Activated T-cell treated with anti-CD3 and anti-CD28 coated beads, Interleukin-2, amount 50 U/mL, for 48 hours (primary cell): Measurements from ENCODE around the gene ARHGDIA.
A peak's percentile ranks its signal among the peaks of the same experiment; 100 is the strongest.

Experiments used
- DNase-seq, 2 experiments: peaks; one replicate each; pipeline ENCODE4 v3.0.0-alpha.2; 2020

The ARHGDIA gene

DNA sequence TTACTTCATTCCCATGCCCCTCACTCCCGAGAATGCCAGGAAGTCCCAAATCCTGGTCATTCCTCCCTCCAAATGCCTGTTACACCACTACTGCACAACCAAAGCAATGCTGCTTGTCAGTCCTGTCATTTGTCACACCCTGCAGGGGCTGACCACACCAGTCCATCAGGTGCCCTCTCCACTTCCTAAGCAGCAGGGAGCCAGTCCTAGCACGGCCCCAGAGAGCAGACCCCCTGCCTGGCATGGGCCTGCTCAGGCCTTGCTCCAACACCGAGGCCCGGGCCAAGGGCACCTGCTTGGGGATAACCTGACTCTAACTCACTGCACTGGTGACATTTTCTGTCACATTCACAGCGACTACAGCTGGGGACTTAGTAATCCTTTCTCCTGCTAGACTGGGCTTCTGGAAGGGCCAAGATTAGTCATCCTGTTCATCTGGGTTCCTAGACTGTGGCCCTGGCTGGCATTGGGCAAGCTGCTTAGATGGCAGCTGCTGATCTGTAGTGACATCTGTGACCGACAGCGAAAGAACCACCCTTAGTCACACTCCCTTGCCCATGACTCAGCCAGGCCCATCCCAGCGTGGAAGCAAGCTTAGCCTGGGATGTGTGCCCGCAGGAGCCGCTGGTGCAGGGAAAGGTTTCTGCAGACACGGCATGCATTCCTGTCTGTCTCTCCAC lies 14.9 kb upstream of the ARHGDIA start:
- no peak for DNase-seq

DNA sequence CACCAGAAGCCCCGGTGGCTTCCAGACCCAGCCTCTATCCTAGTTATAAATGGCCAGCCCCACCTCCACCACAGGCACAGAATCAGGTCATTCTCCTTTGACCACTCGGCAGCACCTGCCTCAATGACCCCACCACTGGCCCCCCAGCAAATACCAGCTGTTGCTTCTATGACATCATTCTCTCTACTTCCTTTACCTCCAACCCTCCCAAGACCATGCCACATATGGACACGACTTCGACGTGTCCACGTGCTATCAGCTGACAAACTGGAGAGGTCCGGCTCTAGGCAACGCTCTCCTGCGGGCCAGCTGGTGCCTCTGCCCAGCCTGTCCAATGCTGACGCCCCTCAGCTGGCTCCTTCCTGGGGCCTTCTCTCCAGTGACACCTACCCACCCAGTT lies 14.3 kb upstream of the ARHGDIA start:
- DNase-seq, result no peak

DNA sequence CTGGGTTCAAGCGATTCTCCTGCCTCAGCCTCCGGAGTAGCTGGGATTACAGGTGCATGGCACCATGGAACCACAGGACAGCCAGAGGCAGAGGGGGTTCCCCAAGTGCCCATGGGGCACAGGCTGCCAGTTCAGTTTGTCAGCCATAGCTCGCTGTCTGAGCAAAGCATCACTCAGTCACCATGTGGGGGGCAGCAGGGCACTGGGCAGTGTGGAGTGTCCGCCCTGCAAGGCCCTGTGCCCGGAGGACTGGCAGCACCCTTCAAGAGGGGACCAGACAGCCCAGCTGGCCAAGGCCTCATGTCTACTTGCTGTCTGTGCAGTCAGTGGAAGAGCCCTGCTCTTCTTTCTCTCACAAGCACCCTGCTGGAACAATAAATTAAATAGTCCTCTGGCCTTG lies 13.8 kb upstream of the ARHGDIA start:
- no peak for DNase-seq

DNA sequence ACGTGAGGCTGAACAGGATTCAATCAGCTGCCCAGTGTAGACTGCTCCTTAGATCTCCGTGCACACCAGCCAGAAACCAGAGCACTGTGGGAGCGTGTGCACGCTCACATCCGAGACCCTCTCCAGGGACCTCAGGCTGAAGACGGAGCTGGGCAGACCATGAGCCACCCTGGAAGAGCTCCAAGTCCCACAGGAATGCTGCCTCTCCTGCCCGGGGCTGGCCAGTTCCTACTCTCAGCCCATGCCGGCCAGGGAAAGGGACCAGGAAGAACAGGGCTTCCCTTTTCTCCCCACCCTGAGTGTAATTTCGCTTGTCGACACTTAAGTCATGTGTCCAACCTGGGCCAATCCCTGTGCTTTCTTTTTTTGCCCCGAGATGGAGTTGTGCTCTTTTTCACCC lies 13.4 kb upstream of the ARHGDIA start:
- DNase-seq, result no peak

DNA sequence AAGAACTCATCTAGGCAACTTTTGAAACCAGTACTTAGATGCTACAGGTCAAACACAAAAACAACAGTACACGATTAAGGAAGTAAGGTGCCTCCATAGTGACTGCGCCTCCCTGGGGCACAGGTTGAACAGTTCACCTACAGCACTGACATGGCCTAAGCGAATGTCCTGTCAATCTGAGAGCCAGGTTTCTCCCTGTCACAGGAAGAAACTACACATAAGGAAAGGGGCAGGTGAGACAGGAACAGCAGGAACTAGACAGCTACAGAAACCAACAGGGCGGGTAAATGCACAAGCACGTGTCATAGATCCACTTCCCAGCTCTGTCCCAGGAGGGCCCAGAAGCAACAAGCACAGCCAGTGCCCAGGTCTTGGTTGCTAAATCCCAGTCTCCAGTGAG lies 8.0 kb upstream of the ARHGDIA start:
- DNase-seq, result no peak

DNA sequence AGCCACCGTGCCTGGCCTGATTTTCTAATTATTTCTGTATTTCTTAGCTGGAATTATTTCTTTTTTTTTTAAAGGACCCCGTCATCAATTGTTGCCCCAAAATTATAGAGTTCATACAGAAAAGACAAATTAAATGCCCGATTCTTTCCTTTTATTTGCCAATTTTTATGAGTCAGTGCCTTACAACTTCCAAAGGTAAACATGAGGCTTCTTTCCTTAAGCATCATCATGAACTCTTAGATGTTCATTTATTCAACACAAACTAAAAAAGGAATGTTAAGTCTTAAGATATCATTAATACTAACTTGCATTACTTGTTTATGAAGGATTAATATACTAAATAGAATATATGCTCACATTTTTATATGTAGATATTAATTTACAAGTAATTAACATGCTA lies 7.2 kb upstream of the ARHGDIA start:
- no peak for DNase-seq

DNA sequence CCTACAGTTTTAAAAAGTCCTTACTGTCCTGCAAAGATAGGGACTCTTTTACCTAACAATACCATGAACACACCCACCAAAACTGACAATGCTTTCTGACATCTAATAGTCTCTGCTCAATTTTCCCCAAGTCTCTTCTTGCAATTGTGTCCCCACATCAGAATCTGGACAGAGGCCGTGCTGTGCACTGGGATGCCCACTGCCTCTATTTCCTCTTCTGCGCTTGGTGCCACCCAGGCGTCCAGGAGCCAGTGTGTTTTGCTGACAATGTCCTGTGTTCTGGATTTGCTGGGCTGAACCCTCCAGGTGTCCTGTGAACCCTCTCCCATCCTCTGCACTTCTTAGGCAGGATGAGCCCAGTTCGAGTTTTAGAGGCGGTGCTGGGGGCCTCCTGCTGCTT lies 6.4 kb upstream of the ARHGDIA start:
- no peak for DNase-seq

DNA sequence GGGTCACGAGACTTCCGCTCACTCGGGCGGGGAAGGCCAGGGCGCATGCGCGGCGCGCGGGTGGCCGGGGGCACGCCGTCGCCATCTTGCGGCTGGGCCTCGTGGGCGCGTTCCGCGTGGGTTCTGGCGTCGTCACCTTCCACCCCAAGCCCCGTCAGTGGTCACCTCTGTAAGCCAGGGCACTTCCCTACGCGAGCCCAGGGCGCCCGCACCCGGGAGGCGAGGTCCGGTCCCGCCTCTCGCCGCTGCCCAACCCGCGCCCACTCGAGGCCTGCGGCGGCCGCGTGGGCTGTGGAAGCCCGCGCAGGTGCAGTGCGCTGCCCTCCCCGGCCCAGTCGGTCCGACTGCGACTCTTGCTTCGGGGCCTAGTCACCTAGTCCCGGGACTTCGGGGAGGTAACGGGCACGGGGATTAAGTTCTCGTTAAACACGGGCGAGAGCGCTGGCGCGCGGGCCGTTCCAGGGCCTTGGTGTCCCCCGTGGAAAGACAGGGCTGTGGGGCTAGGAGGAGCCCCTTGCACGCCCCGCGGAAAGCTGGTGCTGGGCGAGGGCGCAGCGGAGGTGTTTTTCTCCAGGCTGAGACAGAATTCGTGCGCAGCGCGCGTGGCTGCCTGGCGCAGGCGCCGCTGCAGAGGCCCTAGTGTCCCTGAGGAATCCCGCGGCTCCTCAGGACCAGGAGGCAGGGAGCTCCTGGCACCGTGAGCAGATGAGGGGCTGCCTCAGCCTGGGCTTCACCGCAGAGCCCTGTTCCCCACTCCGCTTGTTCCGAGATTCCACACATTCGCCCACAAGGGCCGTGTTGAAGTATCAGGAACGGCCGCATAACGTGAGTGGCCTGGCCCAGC lies 472 bp upstream of the ARHGDIA start:
- DNase-seq, result peak; percentile 96

DNA sequence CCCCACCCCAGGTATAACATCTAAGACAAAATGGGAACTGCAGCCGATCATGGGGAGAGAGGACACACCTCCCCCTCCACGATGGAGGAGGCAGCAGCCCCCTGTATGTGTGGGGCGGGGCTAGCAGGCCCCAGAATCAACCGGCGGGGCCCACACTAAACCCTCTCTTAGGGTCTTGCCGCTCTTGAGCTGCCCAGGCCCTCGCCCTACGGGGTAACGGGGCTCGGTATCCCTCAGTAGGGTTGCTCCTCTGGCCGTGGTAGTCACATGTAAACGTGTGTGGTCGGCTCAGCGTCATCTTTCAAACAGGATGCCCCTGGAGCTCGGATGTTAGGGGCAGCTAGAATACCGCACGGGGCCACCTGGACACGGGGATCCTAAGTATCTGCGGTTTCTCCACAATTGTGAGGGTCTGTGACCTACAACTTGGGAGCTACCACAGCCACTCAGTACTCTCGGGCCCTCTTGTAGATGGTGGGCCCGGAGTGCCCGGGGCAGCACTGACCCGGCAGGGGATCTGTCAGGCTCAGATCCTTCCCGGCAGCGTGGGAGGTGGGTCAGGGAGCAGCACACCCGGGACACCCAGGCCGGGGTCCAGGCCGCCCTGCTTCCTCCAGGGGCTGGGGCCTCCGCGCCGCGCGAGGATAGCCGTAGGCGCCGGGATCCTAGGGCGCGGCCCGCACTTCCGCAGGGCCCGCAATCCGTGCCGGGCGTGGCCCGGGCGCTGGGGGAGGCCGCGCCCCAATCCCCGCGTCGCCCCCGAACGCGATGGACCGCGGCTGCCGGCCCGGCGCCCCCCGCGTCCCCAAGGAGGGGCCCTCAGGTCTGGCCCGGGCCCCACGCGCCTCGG lies 781 bp downstream of the ARHGDIA start:
- peak; percentile 70 to 72 for DNase-seq

DNA sequence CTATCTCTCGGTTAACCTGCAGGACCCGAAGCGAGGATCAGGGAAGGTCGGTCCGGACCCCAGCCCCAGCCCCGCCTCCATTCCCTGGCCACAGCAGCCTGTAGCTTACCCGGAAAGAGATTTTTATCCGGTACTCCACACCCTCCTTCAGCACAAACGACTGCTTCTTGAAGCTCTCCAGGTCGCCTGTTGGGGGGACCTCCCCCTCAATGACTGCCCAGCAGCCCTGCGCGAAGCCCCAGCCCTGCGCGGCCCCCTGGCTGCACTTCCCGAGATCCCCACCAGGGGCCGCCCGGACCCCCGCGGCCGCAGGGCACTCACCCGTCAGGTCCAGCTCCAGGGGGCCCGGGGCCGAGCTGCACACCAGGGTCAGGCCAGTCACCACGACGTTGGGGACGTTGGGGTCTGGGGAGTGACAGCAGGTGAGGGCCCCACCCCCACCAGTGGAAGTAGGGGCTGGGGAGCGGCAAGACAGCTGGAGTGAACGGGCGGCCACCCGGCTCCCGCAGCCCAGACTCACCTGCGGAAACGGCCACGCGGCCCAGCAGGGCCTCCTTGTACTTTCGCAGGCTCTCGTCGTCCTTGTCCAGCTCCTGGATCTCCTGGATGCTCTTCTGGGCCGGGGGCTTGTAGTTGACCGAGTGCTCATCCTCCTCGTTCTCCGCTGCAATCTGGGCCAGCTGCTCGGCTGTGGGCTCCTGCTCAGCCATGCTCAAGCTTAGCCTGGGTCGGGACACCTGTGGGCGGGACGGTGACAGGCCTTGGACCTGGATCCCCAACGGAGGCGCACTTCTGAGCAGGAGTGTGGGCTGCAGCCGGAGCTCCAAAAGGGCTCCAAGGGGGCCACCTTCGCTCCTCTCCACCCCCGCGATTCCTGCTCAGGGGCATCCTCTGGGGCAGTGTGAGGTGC lies 1.7 kb downstream of the ARHGDIA start:
- DNase-seq, result peak; percentile 75 to 77

DNA sequence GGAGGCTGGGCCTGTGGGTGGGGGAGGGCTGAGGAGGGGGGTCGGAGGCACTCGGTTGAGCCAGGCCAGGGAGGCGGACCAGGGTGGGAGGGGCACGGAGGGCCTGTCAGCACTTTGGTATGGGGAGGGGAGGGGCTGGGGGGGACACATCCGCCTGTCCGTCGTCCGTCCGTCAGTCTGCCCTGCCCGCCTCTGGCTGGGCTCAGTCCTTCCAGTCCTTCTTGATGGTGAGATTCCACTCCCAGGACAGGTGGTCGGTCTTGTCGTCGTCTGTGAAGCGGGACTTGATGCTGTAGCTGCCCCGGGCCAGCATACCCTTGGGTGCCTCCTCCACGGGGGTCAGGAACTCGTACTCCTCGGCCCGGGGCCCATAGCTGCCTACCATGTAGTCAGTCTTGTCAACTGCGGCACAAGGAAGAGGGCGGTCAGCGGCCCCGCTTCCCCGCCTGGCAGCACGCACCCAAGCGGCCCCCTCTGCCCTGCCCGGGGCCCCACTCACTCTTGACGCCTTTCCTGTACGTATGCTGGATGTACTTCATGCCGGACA lies 2.4 kb downstream of the ARHGDIA start:
- no peak for DNase-seq

DNA sequence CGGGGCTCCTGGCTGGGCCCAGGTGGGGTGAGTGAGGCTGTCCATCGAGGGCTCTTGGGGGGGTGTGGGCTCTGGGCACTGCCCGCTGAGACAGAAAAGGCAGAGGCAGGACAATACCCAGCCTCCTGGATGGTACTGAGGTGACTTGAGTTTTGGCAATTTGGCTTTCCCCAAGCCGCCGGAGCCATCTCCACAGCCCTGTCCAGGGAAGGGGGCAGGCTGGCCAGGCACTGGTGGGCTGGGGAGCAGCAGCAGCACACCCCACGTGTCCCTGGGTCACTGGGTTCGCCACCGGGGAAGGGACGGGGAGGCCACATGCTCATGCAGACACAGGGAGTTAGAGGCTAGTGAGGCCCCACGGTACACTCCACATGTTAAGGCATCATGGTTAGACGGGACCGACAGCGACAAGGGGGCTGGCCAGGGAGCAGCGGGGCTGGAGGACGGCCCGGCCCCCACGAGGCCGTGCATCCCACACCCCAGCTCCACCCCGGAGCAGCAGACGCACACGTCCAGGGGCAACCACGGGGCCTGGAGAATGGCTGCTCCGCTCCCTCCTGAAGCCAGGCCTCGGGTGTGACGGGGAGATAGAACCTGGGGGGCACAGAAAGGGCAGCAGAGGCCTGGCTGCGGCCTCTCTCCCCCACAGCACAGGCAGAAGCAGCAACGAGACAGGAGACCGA lies 3.0 kb downstream of the ARHGDIA start:
- DNase-seq, result no peak

DNA sequence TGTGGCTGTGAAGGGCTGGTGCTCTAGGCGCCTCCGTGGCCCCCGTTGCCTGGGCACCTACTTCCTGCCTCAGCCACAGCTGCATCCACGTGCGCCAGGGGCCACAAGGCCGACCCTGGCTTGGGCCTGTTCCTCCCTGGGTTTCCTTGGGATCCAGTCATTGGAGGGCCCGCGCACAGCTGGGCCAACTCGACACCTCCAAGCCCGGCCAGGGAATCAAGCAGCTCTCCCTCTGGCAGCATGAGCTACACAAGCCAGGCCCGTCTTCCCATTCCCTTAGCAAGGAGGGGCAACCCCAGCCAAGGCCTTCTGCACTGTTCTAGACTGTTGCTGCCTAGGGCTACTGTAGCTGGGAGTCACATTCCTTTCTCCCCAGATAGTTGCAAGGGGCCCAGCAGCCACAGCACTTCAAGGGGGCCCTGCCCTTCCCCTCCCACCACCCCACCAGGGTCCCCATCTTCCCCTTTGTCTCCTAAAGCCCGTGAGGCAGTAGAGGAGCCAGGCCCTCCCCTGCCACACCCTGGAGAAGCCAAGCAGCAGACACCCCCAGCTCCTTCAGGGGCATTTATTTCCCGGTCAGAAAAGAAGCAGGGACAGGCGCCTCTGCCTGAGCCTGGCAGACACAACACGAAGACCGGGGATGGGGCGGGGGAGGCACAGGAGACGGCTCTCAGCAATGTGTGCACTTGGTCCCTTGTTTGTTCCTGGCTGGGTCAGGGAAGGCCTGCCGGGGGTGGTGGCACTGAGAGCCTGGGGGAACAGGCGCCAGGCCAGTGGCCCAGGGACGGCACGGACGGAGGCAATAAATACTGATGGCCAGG lies 3.8 kb downstream of the ARHGDIA start:
- peak in 1 of 2 experiments; percentile 57 for DNase-seq

DNA sequence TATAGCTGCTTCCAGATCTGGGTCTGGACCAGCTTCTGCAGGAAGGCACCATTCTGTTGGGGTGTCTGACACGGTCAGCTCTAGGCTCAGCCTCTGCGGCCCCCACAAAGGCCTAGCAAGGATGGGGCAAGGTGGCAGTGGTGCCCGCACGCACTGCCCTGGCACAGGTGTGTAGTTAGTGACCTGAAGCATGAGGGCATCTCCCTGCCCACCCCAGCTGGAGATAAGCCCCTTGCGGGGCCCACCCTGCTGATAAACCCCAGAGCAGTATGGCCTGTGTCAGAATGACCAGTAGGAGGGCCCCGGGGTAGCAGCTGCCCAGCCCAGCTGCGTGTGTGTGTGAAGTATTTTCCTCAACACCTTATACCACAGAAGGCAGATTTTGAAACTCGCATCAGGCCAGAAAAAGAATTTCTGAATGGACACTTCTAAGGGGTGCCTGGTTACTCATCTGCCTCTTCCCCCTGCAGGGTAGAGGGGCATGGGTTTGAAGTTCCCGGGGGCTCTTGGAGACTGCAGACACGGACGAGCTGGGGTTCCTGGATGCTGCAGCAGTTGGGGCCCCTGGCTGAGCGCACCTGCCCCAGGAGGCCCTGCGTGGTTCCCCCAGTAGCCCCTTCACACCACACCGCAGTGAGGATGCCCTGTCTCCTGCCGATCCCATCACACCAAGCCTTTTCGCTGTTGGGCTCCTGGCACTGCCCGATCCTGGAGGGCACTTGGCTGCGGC lies 4.5 kb downstream of the ARHGDIA start:
- DNase-seq, result peak in 1 of 2 experiments; percentile 46

DNA sequence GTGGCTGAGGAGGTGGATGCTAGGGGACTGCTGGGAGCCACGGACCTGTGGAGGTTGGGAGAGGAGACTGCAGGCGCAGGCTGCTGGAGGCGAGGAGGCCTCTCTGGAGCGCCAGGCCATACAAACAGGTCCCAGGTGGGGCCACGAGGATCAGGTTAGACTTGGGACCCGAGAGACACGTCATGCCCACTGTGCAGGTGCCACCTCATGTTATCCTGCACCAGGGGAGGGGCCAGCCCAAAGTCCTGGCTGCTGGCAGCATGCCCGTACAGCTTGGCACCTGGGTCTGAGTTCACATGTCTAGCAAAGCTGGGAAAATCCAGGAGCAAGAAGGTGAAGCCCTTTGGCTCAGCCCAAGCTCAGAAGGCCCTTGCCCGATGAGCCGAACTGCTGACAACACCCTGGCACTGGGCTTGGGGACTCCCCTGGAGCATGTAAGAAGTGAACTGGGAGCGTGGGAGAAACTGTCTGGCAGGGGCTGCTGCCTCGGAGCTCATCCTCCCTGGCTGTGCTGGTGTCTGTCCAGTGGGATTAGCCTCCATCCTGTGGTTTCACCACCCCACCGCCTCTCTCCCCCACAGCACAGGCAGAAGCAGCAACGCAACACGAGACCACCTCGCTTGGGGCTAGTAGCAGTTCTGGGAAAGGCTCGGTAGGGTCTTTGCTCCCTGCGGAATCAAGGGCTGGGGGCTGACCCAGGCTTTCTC lies 5.3 kb downstream of the ARHGDIA start:
- peak; percentile 53 to 56 for DNase-seq

DNA sequence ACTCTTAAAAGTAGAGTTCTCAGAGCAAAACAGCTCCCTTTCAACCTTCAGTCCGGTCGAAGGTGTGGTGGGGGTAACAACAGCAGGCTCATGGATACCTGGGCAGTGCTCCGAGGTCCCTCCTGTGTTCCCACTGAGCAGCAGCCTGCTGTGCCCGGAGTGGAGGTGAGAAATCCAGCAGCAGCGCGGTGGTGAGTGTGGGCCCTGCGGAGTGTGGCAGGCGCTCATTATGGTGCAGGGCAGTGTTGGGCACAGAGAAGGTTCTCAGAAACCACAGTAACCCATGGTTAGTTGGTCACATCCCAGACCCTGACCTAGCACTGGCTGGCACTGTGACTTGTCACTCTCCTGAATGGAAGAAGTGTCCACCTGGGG lies 5.8 kb downstream of the ARHGDIA start:
- DNase-seq, result peak in 1 of 2 experiments; percentile 36

DNA sequence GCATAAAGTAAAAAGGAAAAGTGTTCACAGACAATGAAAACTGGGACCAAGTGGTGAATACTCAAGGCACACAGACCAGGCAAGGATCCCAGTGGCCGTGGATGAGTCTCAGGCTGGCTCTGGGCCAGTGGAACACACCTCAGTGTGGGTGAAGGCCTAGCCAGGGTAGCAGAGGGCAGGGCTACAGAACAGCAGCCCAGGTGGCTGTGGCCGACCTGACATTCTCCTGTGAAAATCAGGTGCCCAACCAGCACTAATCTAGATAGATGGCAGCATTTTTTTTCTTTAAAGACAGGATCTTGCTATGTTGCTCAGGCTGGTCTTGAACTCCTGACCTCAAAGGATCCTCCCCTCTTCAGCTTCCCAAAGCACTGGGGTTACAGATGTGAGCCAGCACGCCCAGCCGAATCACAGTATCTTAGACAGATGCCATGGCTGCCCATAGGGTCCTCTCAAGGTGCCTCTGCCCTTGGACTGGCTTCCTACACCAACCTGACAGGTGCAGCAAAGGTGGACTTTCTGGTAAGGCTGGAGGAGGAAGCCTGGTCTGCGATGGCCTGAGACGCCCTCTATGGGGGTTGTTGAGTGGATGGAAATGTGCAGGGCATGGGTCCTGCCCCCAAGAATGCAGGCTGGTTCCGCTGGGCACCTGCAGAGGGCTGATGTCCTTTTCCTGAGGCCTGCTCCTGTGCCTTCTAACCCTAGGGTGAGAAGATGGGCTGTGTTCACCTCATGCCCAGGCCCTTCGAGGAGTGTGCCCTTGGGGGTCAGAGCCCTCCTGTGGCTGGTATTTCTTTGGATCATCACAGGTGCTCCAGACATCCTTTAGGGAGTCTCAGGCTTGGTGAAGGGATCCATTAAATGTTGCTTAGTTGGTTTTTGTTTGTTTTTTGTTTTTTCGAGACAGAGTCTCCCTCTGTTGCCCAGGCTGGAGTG lies 7.0 kb downstream of the ARHGDIA start:
- DNase-seq, result no peak

DNA sequence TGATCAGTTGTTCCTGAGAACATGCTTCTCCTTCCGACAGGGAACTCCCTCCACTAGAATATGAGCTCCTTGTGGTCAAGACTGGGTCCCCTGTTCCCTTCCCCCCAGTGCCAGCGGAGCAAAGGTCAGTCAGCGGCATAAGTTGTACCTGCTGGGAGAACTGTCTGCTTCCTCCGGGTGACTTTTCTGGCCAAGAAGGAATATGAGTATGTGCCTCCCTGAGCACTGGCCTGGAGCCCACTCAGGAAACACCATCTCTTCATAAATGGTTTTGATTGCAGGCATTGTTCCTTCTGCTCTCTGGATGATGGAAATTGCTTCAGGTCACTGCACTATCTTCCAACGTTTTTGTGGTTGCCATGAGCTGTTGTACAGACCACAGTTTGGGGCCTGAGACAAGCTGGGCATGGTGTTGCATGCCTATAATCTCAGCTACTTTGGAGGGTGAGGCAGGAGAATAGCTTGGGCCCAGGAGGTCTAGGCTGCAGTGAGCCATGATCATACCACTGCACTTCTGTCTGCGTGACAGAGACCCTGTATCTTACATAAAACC lies 7.9 kb downstream of the ARHGDIA start:
- DNase-seq, result no peak
